ENCODE measurements around the gene SIM1.

Gene SIM1

DNA sequence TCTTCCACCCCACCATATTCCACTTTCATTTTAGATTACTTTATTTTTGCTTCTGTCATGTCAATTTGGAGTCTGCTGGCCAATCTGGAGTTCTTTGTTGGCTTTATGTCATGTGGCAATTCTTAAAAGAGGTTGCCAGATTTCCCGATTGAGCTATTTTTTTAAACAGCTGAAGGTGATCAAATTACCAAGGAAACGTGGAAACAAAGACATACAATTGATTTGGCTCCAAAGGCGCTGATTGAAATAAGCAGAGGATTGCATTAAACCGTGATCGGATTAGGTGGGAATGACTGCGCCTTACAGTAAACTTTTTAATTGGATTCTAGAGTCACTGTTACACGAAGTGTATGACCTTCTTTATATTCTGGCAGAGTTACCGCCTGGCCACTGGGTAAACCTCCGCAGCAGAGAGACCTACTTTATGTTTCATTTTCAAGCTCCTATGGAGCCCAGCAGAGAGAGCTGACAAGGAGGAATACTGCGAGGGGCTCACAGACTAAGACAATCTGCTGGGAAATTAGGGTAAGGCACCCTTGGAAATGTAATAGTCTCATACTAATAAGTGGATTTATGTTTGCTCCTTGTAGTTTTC, 37.9 kb downstream of the SIM1 start:
- H2AFZ ChIP-seq (ENCODE audit: low read length) = no peak overlapping the region
- H3K36me3 ChIP-seq (ENCODE audit: insufficient read depth, low read length) = no peaks in the 10 kb centered on the region
- H3K4me3 ChIP-seq (ENCODE audit: low read depth, low read length, poor library complexity, severe bottlenecking) = no peak overlapping the region
- H4K20me1 ChIP-seq (ENCODE audit: insufficient read depth, low read length) = no peaks in the 10 kb centered on the region
- H3F3A ChIP-seq (ENCODE audit: insufficient read depth, low read length) = no peaks in the 10 kb centered on the region; the same call in 1 of the 2 replicates
- no peak overlapping the region for H3K27ac ChIP-seq (ENCODE audit: low read depth, low read length, poor library complexity, severe bottlenecking)
- H3K9me3 ChIP-seq (ENCODE audit: low read length) = no peaks in the 10 kb centered on the region
- TF ChIP-seq CTCF (IDR thresholded peaks at IDR 0.05; ENCODE audit: low read length) (no peak), EZH2 (IDR thresholded peaks at IDR 0.05; ENCODE audit: borderline replicate concordance, low read length) (no peak)
- no peak overlapping the region for H3K9ac ChIP-seq (ENCODE audit: low read length)
- H3K79me2 ChIP-seq (ENCODE audit: insufficient read depth, low read length) = no peaks in the 10 kb centered on the region
- no peak overlapping the region for H3K4me2 ChIP-seq (ENCODE audit: low read length)
- H3K4me1 ChIP-seq (ENCODE audit: insufficient read depth, low read length, severe bottlenecking) = peaks cover 9% of the 10 kb centered on the region
- no peaks in the 10 kb centered on the region for H3K27me3 ChIP-seq (ENCODE audit: insufficient read depth, low read length)
- no peaks in the 10 kb centered on the region for H3K9me2 ChIP-seq (ENCODE audit: low read depth, low read length)

DNA sequence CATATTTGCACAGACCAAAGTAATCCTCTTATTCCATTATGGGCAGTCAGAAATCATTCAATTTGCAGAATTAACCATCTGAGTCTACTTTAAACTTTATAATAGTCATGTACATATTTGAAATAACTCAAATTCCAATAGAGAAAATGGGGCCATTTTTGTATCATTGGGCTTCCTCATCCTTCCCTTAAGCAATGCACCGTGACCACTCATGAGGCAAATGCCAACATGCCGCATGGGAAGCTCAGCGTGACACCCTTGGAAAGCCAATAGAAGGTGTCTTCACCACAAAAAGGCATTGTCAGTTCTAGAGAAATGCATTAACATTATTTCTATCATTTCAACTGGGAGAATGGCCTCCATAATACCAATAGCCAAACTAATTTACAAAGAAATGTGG, 38.5 kb downstream of the SIM1 start:
- peaks cover 7% of the 10 kb centered on the region for H3K4me1 ChIP-seq (ENCODE audit: insufficient read depth, low read length, severe bottlenecking)
- H2AFZ ChIP-seq (ENCODE audit: low read length) = no peak overlapping the region
- no peak overlapping the region for H3K4me3 ChIP-seq (ENCODE audit: low read depth, low read length, poor library complexity, severe bottlenecking)
- H3K9me3 ChIP-seq (ENCODE audit: low read length) = no peaks in the 10 kb centered on the region
- no peak overlapping the region for H3K27ac ChIP-seq (ENCODE audit: low read depth, low read length, poor library complexity, severe bottlenecking)
- H4K20me1 ChIP-seq (ENCODE audit: insufficient read depth, low read length) = no peaks in the 10 kb centered on the region
- H3K9ac ChIP-seq (ENCODE audit: low read length) = no peak overlapping the region
- no peaks in the 10 kb centered on the region for H3K36me3 ChIP-seq (ENCODE audit: insufficient read depth, low read length)
- no peak overlapping the region for H3K4me2 ChIP-seq (ENCODE audit: low read length)
- H3K79me2 ChIP-seq (ENCODE audit: insufficient read depth, low read length) = no peaks in the 10 kb centered on the region
- H3F3A ChIP-seq (ENCODE audit: insufficient read depth, low read length) = no peaks in the 10 kb centered on the region; the same call in 1 of the 2 replicates
- TF ChIP-seq CTCF (IDR thresholded peaks at IDR 0.05; ENCODE audit: low read length) = no peak
- no peak for TF ChIP-seq EZH2 (IDR thresholded peaks at IDR 0.05; ENCODE audit: borderline replicate concordance, low read length)
- no peaks in the 10 kb centered on the region for H3K27me3 ChIP-seq (ENCODE audit: insufficient read depth, low read length)
- no peaks in the 10 kb centered on the region for H3K9me2 ChIP-seq (ENCODE audit: low read depth, low read length)

DNA sequence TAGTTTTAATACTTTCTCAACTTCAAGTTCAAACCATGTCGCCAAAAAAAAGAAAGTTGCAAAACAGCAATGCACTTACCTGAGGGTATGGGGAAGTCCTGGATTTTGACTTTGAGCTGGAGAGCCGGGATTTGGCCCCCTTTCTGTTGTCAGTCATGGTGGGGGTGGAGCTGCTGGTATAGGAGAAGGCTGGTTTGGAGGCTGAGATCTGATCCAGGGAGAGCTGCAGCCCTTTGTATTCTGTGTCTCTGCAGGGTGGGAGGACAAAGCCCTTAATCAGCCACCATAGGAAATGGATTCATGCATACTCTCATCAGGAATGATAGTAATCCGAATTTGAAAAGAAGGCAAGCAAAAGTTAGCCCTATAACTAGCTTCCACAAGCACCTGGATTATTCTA, 44.0 kb downstream of the SIM1 start:
- H3F3A ChIP-seq (ENCODE audit: insufficient read depth, low read length) = no peaks in the 10 kb centered on the region
- no peak overlapping the region for H3K4me2 ChIP-seq (ENCODE audit: low read length)
- H2AFZ ChIP-seq (ENCODE audit: low read length) = no peak overlapping the region
- H3K9me3 ChIP-seq (ENCODE audit: low read length) = no peaks in the 10 kb centered on the region
- H3K36me3 ChIP-seq (ENCODE audit: insufficient read depth, low read length) = no peaks in the 10 kb centered on the region
- H3K79me2 ChIP-seq (ENCODE audit: insufficient read depth, low read length) = no peaks in the 10 kb centered on the region
- H3K9ac ChIP-seq (ENCODE audit: low read length) = no peak overlapping the region
- H3K9me2 ChIP-seq (ENCODE audit: low read depth, low read length) = no peaks in the 10 kb centered on the region
- TF ChIP-seq EZH2 (IDR thresholded peaks at IDR 0.05; ENCODE audit: borderline replicate concordance, low read length) (no peak), CTCF (IDR thresholded peaks at IDR 0.05; ENCODE audit: low read length) (no peak)
- H3K27me3 ChIP-seq (ENCODE audit: insufficient read depth, low read length) = no peaks in the 10 kb centered on the region
- H3K4me3 ChIP-seq (ENCODE audit: low read depth, low read length, poor library complexity, severe bottlenecking) = no peak overlapping the region
- H3K4me1 ChIP-seq (ENCODE audit: insufficient read depth, low read length, severe bottlenecking) = no peaks in the 10 kb centered on the region
- no peaks in the 10 kb centered on the region for H4K20me1 ChIP-seq (ENCODE audit: insufficient read depth, low read length)
- H3K27ac ChIP-seq (ENCODE audit: low read depth, low read length, poor library complexity, severe bottlenecking) = no peak overlapping the region

Data from OCI-LY1 (cell line).